GM19035 (cell line): ENCODE results near the gene PIGV.
A peak's percentile ranks its signal among the peaks of the same experiment; 100 is the strongest.
"Not testable (repeated sequence)": the region's sequence is repeated elsewhere in the genome, so short reads cannot be mapped to it uniquely, and the experiment has no call there.

Experiments used
- ATAC-seq: cut with Tn5 transposase; IDR thresholded peaks from one replicate; pipeline ENCODE4 v1.9.1; 2021; ENCODE audit not compliant: unreplicated experiment

PIGV gene

DNA sequence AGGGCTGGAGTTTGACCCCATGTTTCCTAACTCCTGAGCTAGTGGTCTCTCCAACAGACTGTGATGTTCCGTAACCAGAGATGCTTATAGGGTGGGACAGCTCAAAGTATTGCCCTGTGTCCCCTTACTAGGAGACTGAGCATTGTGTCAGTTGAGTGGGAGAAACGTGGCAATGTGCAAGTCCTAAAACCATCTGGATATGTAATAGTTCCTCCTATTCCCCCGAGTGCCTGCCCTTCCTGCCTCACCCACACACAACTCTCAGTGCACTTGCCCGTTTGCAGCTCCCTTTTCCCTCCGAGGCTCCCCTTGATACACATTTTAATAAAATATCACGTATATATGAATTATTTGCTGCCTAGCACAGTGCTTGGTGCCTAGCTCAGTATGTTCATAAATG, 3.4 kb downstream of the PIGV start:
- ATAC-seq: no peak

GRCh38 chr1:26791626-26792025, 3.9 kb downstream of the PIGV start:
- ATAC-seq: no peak

GRCh38 chr1:26792924-26793323, 5.2 kb downstream of the PIGV start:
- no peak for ATAC-seq

DNA sequence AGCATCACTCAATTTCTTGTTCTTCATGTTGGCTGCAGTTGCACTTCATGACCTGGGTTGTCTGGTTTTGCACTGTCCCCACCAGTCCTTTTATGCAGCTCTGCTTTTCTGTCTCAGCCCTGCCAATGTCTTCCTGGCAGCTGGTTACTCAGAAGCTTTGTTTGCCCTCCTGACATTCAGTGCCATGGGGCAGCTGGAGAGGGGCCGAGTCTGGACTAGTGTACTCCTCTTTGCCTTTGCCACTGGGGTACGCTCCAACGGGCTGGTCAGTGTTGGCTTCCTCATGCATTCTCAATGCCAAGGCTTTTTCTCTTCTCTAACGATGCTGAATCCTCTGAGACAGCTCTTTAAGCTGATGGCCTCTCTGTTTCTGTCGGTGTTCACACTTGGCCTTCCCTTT, 6.6 kb downstream of the PIGV start:
- no peak for ATAC-seq

DNA sequence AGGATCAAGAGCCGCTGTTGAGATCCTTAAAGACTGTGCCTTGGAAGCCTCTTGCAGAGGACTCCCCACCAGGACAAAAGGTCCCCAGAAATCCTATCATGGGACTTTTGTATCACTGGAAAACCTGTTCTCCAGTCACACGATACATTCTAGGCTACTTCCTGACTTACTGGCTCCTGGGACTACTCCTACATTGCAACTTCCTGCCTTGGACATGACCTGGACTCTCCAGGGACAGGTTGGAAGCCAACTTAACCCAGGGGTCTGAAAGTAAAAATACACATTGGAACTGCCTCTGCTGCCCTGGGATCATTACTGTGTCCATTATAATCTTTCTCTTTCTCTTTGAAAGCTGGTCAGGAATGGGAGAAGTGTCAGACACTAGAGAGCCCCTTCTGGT, 9.9 kb downstream of the PIGV start:
- no peak for ATAC-seq

DNA sequence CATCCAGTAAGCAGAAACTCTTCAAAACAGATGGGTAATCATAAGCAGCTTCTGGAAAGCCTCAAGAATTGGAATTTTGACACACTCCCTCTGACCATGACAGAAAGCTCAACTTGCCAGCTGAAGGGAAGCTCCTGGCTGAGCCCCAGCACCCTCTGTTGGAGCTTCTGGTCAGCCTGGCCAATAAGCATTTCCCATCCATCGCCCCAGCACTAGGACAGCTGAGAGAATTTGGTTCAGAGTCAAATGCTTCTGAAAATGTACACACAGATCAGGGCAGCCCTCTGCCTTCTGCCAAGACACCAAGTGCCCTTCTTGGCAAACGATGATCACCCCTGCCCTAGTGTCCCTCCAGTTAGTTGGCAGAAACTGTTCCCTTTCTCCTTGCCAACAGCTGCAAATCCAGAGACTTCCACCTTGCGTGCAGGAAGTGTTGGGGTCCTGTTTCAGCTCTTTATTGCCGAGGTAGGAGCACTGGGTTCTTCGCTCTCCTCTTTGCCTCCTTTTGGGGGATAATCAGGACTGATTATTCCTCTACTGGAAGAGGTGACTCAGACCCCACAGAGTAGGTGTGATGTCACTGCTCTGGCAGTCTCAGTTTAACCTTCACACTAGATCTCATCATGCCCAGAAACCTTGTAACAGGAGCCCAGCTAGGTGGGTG, 11.9 kb downstream of the PIGV start:
- no peak for ATAC-seq

DNA sequence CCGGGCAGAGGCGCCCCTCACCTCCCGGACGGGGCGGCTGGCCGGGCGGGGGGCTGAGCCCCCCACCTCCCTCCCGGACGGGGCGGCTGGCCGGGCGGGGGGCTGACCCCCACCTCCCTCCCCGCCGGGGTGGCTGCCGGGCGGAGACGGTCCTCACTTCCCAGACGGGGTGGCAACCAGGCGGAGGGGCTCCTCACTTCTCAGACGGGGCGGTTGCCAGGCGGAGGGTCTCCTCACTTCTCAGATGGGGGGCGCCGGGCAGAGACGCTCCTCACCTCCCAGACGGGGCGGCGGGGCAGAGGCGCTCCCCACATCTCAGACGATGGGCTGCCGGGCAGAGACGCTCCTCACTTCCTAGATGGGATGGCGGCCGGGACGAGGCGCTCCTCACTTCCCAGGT, 16.2 kb downstream of the PIGV start:
- ATAC-seq: not testable (repeated sequence)

- not testable (repeated sequence) for ATAC-seq
These were observed 22.4 kb downstream of the PIGV start for GRCh38 chr1:26810105-26810504.

DNA sequence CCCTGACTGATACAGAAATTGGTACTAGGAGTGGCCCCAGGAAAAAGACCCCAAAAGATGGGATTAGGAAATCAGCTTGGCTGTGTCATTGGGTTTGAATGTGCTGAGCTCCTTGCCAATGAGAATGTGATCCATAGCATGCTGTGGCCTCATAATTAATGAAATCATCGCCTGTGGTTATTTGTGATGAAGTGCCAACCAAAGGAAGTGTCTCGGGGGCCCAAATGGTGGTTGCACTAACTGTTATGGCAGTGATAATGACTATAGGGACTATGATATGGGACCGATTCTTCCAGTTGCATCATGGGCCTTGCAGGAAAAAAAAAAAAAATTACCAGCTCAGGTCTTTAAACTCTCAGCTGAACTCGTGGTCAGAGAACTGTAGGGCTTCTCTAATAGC, 23.3 kb downstream of the PIGV start:
- no peak for ATAC-seq

DNA sequence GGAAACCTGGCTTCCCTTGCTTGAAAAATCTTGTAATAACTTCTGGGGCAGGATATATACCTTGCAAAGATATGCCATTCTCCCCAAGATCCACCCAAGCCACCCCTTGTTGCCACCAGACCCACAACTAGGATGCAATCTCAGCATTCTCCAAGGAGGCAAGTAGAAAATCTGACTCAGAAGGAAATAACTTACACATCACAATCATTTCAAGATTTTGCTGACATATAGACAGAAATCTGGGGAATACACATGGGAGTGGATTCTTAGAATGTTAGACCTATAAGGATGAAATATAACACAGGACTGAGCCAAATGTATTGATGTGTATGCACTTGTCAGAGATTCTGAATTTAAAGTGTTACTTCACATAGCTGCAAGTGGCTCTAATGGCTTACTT, 24.0 kb downstream of the PIGV start:
- no peak for ATAC-seq

DNA sequence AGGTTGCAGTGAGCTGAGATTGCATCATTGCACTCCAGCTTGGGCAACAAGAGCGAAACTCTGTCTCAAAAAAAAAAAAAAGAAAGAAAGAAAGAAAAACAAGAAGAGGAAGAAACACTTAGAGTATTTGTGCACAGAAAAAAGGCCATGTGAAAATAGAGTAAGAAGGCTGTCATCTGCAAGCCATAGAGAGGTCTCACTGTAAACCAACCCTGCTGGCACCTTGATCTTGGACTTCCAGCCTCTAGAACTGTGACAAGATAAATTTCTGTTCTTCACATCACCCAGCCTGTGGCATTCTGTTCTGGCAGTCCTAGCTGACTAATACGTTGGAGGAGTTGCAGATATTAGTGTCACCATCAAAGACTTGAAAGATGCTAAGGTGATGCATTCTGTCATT, 26.6 kb downstream of the PIGV start:
- no peak for ATAC-seq

DNA sequence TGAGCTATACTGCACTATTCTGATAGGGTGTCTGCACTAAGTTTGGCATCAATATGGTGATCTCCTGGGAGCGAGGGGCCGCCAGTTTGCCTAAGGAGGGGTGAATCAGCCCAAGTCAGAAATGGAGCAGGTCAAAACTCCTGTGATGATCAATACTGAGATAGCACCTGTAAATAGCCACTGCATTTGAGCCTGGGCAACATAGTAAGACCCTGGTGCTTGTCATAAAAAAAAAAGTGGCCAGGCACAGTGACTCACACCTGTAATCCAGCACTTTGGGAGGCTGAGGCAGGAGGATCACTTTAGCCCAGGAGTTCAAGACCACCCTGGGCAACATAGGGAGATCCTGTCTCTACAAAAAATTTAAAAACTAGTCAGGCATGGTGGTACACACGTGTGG, 27.1 kb downstream of the PIGV start:
- ATAC-seq: no peak

DNA sequence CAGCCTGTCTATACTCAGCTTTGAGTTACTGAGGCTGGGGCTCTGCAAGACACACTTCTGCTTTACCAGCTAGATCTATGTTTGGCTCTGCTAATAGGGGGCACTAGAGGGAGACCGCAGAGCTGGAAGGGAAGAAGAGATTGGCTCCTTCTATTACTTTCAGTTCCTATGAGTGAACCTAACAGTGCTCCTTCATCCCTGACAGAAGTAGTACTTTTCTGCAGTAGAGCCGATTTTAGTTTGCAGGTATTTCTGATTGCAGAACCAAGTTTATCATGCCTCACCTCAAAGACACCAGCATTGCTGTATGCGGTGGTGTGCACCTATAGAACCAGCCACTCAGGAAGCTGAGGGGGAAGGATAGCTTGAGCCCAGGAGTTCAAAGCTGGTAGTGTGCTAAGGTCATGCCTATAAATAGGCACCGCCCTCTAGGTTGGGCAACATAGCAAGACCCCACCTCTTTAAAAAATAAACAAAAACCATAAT, 33.1 kb downstream of the PIGV start:
- ATAC-seq: peak; percentile 69

DNA sequence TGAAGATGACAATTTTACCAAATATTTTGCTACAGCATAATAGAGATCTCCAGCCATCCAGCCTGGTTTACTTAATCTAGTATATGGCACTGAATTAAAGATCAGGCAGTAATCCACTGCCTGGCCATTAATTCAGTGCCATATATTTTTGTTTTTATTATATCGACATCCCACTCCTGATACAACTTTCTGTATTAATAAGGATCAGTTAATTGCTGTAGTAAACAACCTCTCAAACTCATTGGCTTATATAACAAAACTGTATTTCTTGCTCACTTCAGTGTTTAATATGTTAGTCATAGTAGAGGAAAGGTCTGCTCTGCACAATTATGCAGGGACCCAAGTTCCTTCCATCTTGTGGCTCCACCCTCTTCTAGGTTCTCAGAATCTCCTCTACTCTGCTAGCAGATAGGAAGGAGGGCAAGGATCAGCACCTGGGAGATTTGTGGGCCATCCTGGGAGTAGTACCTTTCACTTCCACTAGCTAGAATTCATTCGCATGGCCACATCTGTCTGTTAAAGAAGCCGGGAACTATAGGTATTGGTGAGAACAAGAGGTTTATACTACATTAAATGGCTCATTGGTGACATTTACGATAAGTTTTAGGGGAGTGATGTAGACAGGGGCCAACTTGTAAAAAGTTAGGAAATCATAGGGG, 35.1 kb downstream of the PIGV start:
- ATAC-seq: no peak

DNA sequence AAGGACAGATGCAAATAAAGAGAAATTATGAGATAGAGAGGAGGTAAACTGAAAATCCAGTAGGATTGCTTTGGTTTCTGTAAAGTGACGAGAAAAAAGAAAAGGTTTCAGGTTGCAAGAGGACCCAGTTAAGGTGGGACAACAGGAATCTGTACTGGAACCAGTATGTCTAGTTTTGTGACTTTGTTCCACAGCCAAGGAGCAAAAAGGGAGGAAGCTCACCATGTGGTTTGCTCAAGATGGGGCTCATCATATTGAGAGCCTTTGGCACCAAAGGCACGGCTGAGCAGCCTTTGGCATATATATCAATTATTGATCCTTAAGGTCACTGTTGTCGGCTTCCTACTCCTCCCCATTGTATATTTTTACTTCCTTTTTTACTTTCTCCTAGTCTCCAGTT, 37.0 kb downstream of the PIGV start:
- ATAC-seq: no peak

DNA sequence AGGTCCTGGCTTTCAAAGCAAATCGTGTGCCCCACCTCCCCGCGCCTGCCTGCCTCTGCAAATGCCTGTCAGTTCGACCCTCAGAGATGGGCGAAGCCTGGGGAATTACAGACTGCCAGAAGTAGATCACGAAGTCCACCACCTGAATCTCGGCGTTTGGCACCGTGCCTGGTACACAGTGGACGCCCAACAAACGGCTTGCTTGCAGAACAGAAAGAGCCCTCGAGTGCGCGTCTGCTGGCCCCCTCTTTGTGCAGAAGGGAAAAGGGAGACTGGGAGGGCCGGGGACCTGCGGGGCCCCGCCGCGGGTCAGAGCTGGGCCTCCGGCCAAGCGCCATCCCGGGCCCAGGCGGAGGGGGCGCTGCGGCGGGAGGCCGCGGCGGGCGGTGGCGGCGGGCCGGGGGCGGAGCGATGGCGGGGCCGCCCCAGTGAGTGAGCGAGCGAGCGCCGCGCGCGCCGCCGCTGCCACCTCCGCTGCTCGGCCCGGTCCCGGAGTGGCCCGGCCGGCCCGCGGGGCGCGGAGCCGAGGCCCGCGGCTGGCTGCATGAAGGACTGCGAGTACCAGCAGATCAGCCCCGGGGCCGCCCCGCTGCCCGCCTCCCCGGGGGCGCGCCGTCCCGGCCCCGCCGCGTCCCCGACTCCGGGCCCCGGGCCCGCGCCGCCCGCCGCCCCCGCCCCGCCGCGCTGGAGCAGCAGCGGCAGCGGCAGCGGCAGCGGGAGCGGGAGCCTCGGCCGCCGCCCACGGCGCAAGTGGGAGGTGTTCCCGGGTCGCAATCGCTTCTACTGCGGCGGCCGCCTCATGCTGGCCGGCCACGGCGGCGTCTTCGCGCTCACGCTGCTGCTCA, 38.7 kb downstream of the PIGV start, which contains the start of gene ZDHHC18:
Gene ZDHHC18 (plus strand): TSS at position 428 of the 845 bp plus-strand sequence. CDS start 117 bp downstream, at position 545.
- ATAC-seq: peak; percentile 77

DNA sequence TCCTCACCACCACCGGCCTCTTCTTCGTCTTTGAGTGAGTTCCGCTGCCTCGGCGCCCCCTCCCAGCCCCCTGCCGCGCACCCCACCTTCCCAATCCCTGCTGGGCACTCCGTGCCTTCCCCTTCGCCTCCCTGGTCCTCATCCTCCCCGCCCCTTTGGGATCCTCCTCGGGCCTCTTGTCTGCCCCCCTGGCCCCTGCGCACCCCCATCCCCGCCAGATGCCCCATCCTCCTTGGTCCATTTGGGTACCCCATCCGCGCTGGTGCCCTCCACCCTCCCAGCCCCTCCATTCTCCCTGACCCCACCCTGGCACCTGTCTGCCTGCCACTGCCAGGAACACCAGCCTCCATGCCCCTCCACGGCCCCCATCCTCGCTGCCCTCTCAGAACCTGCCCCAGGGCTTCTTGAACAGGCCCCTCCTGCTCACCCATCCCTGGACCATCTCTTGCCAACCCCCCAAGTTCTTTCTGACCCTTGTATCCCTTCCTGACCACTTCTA, 39.4 kb downstream of the PIGV start:
- no peak for ATAC-seq

GRCh38 chr1:26827663-26828062, 39.9 kb downstream of the PIGV start:
- ATAC-seq: no peak

DNA sequence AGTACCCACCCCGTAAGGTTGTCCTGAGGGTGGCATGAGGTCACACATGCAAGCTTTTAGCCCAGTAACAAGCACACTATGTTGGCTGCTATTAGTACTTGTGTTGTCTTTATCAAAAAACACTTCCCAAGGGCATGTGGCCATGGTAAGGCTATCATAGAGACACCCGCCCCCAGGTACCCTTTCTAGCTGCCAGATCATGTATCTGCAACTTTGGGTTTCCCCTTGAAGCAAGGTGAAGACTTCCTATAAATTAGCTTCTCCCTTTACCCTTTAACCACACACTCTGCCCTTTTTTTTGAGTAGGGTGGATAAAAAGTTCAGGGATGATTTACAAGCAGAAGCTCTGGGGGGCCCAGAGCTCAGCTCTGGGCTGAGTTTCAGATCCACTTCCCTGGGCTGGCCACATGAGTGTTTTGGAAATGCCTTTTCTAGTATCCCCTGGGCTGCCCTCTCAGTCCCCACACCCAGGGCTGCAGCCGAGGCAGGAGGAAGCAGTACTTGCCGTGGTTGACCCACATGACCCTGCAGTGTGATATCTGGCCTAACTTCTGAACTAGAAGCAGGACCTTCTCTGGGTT, 40.8 kb downstream of the PIGV start:
- no peak for ATAC-seq

DNA sequence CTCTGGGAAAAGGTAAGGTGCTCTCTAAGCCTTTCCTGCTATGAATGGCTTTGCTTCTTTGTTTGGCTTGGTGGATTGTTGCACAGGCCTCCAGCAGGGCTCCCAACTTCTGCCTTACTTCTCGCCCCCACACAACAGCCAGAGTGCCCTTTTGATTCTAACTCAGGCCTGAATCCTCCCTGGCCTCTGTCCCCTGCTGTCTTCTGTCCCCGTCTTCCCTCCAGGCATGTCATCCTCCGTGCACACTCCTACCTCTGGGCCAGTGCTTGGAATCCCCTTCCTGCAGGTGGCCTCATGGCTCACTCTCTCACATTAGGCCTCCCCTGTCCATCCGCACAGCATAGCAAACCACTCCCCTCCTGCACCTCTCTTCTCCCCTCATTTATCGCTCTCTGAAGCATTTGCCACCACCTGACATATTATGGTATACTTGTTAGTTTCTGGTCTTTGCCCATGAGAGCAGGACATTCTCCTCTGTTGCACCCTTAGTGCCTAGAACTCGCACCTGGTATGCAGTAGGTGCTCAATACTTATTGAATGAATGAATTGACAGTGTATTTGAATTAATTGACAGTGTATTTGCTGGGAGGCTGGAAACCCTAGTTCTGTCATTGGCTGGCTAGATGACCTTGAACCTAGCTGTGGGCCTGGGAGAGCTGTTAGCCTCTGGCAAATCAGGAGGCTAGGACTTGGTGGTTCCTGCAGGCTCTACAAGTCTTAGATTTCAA, 41.6 kb downstream of the PIGV start:
- ATAC-seq: no peak

DNA sequence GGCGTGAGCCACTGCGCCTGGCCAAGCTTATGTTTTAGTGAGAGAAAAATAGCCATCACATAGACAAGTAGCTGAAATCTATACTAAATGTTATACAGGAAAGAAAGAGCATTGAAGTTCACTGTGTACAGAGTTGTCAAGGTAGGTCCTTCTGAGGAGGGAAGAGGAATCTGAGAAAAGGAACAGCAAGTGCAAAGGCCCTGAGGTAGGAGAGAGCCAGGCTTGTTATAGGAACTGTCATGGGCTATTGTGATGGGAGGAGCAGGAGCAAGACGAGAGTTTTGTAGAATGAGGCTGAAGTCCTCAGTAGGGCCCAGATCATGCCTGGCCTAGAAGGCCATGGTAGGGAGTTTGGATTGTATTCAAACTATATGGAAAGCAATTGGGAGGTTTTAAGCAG, 43.3 kb downstream of the PIGV start:
- ATAC-seq: no peak
